Measurements from ENCODE around the gene FBRSL1. TPM values are rescaled to one million over a fixed set of nuclear protein-coding genes. Genes with fewer than 3 reads are reported as not detected.

The FBRSL1 gene
- total RNA-seq, 1 donor from 2014 or later: 17.1 TPM

DNA sequence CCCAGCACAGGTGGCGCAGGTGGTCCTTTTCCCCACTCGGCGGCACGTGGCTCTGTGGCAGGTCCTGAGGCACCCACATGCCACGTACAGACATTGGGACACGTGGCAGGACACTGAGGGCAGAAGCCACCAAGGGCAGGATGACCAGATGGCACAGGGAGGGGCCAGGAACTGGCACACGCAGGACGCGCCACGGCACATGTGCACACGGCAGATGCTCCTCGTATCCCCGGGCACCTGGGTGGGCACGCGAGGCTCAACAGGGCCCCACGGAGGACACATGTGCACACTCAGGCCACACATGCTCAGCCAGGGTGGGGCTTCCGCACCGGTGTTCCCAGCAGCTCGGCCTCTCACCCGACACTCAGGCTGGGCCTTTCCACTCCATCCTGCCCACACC is 52.0 kb downstream of the FBRSL1 start:
- TF ChIP-seq, protein P1, sequence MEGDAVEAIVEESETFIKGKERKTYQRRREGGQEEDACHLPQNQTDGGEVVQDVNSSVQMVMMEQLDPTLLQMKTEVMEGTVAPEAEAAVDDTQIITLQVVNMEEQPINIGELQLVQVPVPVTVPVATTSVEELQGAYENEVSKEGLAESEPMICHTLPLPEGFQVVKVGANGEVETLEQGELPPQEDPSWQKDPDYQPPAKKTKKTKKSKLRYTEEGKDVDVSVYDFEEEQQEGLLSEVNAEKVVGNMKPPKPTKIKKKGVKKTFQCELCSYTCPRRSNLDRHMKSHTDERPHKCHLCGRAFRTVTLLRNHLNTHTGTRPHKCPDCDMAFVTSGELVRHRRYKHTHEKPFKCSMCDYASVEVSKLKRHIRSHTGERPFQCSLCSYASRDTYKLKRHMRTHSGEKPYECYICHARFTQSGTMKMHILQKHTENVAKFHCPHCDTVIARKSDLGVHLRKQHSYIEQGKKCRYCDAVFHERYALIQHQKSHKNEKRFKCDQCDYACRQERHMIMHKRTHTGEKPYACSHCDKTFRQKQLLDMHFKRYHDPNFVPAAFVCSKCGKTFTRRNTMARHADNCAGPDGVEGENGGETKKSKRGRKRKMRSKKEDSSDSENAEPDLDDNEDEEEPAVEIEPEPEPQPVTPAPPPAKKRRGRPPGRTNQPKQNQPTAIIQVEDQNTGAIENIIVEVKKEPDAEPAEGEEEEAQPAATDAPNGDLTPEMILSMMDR (IDR thresholded peaks at IDR 0.05; ENCODE audit: insufficient read depth, low read length, severe bottlenecking): no peak
- H3K36me3 ChIP-seq (ENCODE audit: control insufficient read depth, insufficient read depth, low read length): no peaks in the 10 kb centered on the region
- no peak overlapping the region for H3K4me3 ChIP-seq (ENCODE audit: low read depth, low read length)
- no peak for DNase-seq (ENCODE audit: low read depth)
- peaks cover 5% of the 10 kb centered on the region for H3K27me3 ChIP-seq (ENCODE audit: control insufficient read depth, insufficient read depth, low read length)
- FAIRE-seq: no peak

DNA sequence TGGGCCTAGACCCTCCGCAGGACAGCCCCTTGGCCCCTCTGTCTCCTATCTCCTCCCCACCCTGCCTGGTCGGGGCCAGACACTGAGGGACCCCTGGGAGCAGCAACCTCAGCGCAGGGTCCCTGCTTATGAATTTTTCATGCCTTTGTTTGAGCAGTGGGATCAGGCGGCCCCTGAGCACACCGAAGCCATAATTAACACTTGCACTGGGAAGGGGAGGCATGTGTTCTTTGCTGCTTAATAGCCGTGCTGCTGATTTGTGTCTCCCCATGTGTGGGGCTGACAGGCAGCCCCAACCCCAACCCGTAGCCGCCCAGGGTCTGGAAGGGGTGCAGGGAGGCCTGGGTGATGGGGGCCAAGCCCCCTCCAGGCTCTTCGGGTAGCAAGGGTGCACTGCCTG is 52.7 kb downstream of the FBRSL1 start:
- TF ChIP-seq, protein P1 (IDR thresholded peaks at IDR 0.05; ENCODE audit: insufficient read depth, low read length, severe bottlenecking): no peak
- peaks cover 5% of the 10 kb centered on the region for H3K27me3 ChIP-seq (ENCODE audit: control insufficient read depth, insufficient read depth, low read length)
- H3K4me3 ChIP-seq (ENCODE audit: low read depth, low read length): no peak overlapping the region
- DNase-seq (ENCODE audit: low read depth): no peak
- H3K36me3 ChIP-seq (ENCODE audit: control insufficient read depth, insufficient read depth, low read length): no peaks in the 10 kb centered on the region
- FAIRE-seq: no peak

DNA sequence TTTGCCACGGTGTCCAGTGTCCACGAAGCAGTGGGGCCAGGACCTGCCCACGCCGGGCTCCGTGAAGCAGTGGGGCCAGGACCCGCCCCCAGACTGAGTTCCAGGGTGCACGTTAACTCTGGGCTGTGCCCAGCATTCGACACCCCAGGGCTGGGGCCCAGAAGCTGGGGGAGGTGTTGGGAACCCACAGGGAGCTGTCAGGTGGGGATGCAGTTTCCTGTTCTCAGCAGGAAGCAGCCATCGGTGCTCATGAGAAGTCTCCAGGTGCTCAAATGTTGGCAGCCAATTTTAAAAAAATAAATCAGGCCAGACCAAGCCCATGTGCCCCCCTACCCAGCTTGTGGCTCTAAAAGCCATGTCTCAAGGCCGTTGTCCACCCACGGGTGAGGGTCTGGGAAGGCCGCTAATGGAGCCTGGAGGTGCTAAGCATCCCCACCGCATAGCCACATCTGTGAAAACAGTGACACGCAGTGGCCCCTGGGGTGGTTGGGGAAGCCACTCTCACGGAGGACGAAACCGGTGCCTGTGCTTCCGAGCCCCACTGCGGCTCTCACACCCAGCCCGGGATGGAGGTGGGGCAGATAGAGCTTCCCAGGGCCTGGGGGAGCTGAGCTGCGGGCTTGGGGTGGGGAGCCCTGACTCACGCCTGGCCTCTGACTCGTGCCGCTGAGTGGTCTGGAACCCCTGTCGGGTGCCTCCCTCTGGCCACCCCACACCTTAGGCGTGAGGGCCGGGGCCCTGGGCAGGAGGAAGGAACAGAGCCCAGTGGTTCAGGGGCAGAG is 53.5 kb downstream of the FBRSL1 start:
- Histone ChIP-seq H3K4me3 (ENCODE audit: low read depth, low read length) (no peak overlapping the region), H3K27me3 (ENCODE audit: control insufficient read depth, insufficient read depth, low read length) (peaks cover 5% of the 10 kb centered on the region), H3K36me3 (ENCODE audit: control insufficient read depth, insufficient read depth, low read length) (no peaks in the 10 kb centered on the region)
- TF ChIP-seq, protein P1 (IDR thresholded peaks at IDR 0.05; ENCODE audit: insufficient read depth, low read length, severe bottlenecking): no peak
- FAIRE-seq (no peak), DNase-seq (ENCODE audit: low read depth) (no peak)

DNA sequence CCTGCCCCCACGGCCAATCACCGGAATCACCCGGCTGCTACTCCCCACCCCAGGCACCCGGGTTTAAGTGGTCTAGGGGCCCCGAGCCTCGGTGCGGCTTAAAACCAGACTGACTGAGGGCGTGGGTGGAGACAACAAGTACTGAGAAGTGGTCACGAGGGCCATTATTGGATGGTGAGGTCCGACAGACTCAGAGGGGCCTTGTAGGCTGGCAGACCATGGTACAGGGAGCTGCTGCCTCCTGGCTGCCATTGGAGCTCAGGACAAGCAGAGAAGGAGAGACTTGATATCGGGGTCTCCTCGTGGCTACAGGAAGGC is 54.1 kb downstream of the FBRSL1 start:
- Histone ChIP-seq H3K27me3 (ENCODE audit: control insufficient read depth, insufficient read depth, low read length) (peaks cover 5% of the 10 kb centered on the region), H3K4me3 (ENCODE audit: low read depth, low read length) (no peak overlapping the region), H3K36me3 (ENCODE audit: control insufficient read depth, insufficient read depth, low read length) (no peaks in the 10 kb centered on the region)
- FAIRE-seq (no peak), DNase-seq (ENCODE audit: low read depth) (no peak)
- TF ChIP-seq, protein P1 (IDR thresholded peaks at IDR 0.05; ENCODE audit: insufficient read depth, low read length, severe bottlenecking): no peak

DNA sequence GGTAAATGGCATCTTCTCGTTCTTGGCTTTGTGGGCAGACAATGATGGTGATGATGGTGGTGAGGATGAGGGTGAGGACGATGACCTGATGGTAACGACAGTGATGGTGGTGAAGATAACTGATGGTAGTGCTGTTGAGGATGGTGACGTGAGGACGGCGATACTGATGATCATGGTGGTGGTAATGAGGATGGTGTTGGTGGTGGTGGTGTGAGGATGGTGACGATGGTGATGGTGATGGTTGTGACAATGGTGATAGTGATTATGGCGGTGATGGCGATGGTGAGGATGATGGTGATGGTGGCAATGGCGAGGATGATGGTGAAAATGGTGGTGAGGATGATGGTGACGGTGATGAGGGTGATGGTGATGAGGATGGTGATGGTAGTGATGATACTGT is 54.5 kb downstream of the FBRSL1 start:
- H3K4me3 ChIP-seq (ENCODE audit: low read depth, low read length): no peak overlapping the region
- no peaks in the 10 kb centered on the region for H3K36me3 ChIP-seq (ENCODE audit: control insufficient read depth, insufficient read depth, low read length)
- TF ChIP-seq, protein P1 (IDR thresholded peaks at IDR 0.05; ENCODE audit: insufficient read depth, low read length, severe bottlenecking): no peak
- DNase-seq (ENCODE audit: low read depth) (no peak), FAIRE-seq (peak; percentile 97)
- peaks cover 5% of the 10 kb centered on the region for H3K27me3 ChIP-seq (ENCODE audit: control insufficient read depth, insufficient read depth, low read length)
